SIG-M5 treated with dmso at 0.1 percent for 504 hours (cell line): Measurements from ENCODE around the gene HARS2.
"Not testable (repeated sequence)": the region's sequence is repeated elsewhere in the genome, so short reads cannot be mapped to it uniquely, and the experiment has no call there.

Experiments used
- DNase-seq: peaks from one replicate; lab custom pipeline; 2025; ENCODE audit not compliant: unreplicated experiment; lab: John Stamatoyannopoulos, UW

The HARS2 gene

GRCh38 chr5:140696891-140697492 is 5.7 kb downstream of the HARS2 start:
- no peak for DNase-seq

GRCh38 chr5:140700177-140701144 is 9.2 kb downstream of the HARS2 start, which contains the start of gene ZMAT2:
ZMAT2 (plus strand) TSS chr5:140700447; CDS start chr5:140700461, 14 bp downstream.
- DNase-seq = peak; percentile 99

- no peak for DNase-seq
These were observed 16.6 kb downstream of the HARS2 start for GRCh38 chr5:140707812-140708211.

- DNase-seq = not testable (repeated sequence)
These were observed 17.5 kb downstream of the HARS2 start for GRCh38 chr5:140708787-140709186.

- peak; percentile 97 for DNase-seq
These were observed 19.8 kb downstream of the HARS2 start for GRCh38 chr5:140710899-140711552.

GRCh38 chr5:140711794-140712193 is 20.5 kb downstream of the HARS2 start:
- no peak for DNase-seq

- no peak for DNase-seq
These were observed 22.4 kb downstream of the HARS2 start for GRCh38 chr5:140713562-140714094.

GRCh38 chr5:140716238-140716637 is 25.0 kb downstream of the HARS2 start:
- not testable (repeated sequence) for DNase-seq

- DNase-seq = no peak
These were observed 27.0 kb downstream of the HARS2 start for GRCh38 chr5:140718266-140718592.

GRCh38 chr5:140720738-140721137 is 29.5 kb downstream of the HARS2 start:
- DNase-seq = not testable (repeated sequence)

- DNase-seq = not testable (repeated sequence)
These were observed 30.1 kb downstream of the HARS2 start for GRCh38 chr5:140721395-140721794.

GRCh38 chr5:140725799-140726471 is 34.7 kb downstream of the HARS2 start:
- DNase-seq = peak; percentile 32

GRCh38 chr5:140733098-140733497 is 41.8 kb downstream of the HARS2 start:
- no peak for DNase-seq

GRCh38 chr5:140734354-140734753 is 43.1 kb downstream of the HARS2 start:
- DNase-seq = no peak

- DNase-seq = no peak
These were observed 46.2 kb downstream of the HARS2 start for GRCh38 chr5:140737486-140737885.

GRCh38 chr5:140741967-140742366 is 50.7 kb downstream of the HARS2 start:
- no peak for DNase-seq
